ENCODE measurements around the gene PCDHGA2.
"Not testable (repeated sequence)": the region's sequence is repeated elsewhere in the genome, so short reads cannot be mapped to it uniquely, and the experiment has no call there.

Gene PCDHGA2

DNA sequence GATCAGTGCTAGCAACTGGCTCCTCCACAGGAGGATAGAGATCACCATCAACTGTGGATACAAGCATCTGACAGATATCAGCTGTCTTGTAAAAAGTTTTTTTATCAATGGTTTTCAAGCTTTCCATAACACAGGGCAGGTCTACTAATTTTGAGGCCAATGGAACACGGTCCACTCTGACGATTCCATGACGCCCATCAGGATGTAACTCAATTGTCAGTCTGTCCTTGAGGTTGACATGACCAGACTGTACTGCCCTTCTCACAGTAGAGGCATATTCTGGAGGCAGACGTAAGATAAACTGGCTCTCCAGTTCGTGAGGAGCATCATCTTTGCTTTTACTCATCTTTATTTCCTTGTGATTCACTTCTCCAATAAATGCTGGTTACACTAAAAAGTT is 18.9 kb upstream of the PCDHGA2 start:
- TF ChIP-seq YY1 (IDR thresholded peaks at IDR 0.05; ENCODE audit: insufficient read depth, insufficient read length) (no peak), ZNF274 (IDR thresholded peaks at IDR 0.05; ENCODE audit: low read depth, low read length) (no peak), SUZ12 (IDR thresholded peaks at IDR 0.05; ENCODE audit: extremely low read depth, insufficient read depth, insufficient read length) (no peak)
- no peaks in the 10 kb centered on the region for H3K27me3 ChIP-seq (ENCODE audit: insufficient read depth, insufficient read length)
- H3K9me3 ChIP-seq (ENCODE audit: insufficient read depth, low read length) = peaks cover 26% of the 10 kb centered on the region
- H3K9ac ChIP-seq (ENCODE audit: insufficient read length, low read depth) = no peak overlapping the region
- H3K4me1 ChIP-seq (ENCODE audit: insufficient read depth, insufficient read length) = no peaks in the 10 kb centered on the region
- DNase-seq (ENCODE audit: low read depth, low spot score) = no peak
- peaks cover 26% of the 10 kb centered on the region for H3K36me3 ChIP-seq (ENCODE audit: insufficient read depth, insufficient read length, low read length)
- peak overlapping the region; percentile 88 for H3K4me3 ChIP-seq (ENCODE audit: insufficient read length, low read depth)

DNA sequence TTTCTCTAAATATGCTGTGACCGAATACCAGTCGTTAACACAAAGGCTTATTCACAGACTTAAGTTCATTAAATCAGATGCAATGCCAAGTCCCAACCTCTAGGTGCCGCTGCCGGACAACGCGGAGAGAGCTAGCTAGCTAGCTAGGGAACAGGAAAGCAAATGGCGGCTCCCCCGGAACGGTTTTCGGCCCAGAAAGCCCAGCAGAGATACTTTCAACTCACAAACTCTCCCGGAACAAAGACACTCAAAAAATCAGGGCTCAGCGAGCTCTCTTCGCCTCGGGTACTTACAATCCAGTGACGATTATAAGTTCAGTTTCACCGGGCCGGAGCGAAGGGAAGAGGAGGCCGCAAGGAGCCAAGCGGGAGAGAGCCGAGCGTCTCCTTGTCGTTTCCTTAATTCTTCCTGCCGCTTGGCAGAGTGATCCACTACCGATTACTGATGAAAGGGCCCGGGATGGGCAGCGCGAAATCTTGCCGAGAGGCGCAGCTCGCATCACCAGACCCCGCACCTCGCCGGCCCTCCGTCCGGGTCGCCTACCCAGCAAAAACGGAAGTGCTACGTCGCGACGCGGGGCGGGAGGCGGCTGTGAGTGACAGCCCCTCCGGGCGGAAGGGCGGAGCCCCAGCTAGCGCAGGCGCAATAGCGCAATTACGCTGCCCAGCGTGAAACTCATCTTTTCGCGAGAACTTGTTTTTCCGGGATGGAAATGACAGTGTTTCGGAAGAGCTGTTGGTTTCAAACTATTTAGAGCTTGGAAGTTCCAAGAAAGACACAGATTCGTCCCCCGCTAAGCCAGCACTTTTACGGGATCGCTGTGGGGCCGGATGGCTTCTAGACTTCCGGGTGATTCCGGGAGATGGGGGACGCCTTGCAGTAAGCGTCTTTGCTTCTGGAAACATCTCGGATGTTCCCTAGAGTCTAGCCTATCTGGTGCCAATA is 18.1 kb upstream of the PCDHGA2 start, which contains the start of gene TAF7:
Gene TAF7 (minus strand): TSS at position 560 of the 945 bp plus-strand sequence. CDS start 740 bp downstream, outside the sequence.
- Histone ChIP-seq H3K27me3 (ENCODE audit: insufficient read depth, insufficient read length) (no peaks in the 10 kb centered on the region), H3K36me3 (ENCODE audit: insufficient read depth, insufficient read length, low read length) (peaks cover 25% of the 10 kb centered on the region), H3K9ac (ENCODE audit: insufficient read length, low read depth) (peak within 1 kb of the TSS; percentile 72), H3K4me1 (ENCODE audit: insufficient read depth, insufficient read length) (no peaks in the 10 kb centered on the region), H3K4me3 (ENCODE audit: insufficient read length, low read depth) (peak within 1 kb of the TSS; percentile 88), H3K9me3 (ENCODE audit: insufficient read depth, low read length) (peaks cover 26% of the 10 kb centered on the region)
- peak; percentile 88 for DNase-seq (ENCODE audit: low read depth, low spot score)
- TF ChIP-seq YY1 (IDR thresholded peaks at IDR 0.05; ENCODE audit: insufficient read depth, insufficient read length) (peak; percentile 42), SUZ12 (IDR thresholded peaks at IDR 0.05; ENCODE audit: extremely low read depth, insufficient read depth, insufficient read length) (no peak)

DNA sequence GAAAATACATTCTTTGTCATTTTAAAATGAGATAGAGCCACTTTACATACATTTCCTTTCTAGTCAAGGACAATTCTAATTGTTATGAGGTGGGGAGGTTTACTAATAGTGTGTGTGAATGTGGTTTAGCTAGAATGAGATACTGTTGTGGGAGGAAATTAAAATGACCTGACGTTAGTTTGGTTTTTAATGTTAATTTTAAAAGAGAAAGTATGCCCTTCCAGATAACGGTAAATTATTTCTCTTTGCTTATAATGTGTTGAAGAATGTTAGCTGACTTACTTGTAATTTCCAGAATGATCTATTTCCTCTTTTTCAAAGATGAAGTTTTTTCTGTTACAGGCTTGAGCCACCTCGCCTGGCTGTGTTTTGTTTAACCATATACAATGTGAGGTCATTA is 16.3 kb upstream of the PCDHGA2 start:
- TF ChIP-seq YY1 (IDR thresholded peaks at IDR 0.05; ENCODE audit: insufficient read depth, insufficient read length) = no peak
- no peak for TF ChIP-seq SUZ12 (IDR thresholded peaks at IDR 0.05; ENCODE audit: extremely low read depth, insufficient read depth, insufficient read length)
- TF ChIP-seq ZNF274 (IDR thresholded peaks at IDR 0.05; ENCODE audit: low read depth, low read length) = no peak
- H3K9ac ChIP-seq (ENCODE audit: insufficient read length, low read depth) = no peak overlapping the region
- no peak for DNase-seq (ENCODE audit: low read depth, low spot score)
- no peaks in the 10 kb centered on the region for H3K4me1 ChIP-seq (ENCODE audit: insufficient read depth, insufficient read length)
- H3K9me3 ChIP-seq (ENCODE audit: insufficient read depth, low read length) = peaks cover 26% of the 10 kb centered on the region
- no peaks in the 10 kb centered on the region for H3K27me3 ChIP-seq (ENCODE audit: insufficient read depth, insufficient read length)
- H3K4me3 ChIP-seq (ENCODE audit: insufficient read length, low read depth) = no peak overlapping the region
- peaks cover 22% of the 10 kb centered on the region for H3K36me3 ChIP-seq (ENCODE audit: insufficient read depth, insufficient read length, low read length)

DNA sequence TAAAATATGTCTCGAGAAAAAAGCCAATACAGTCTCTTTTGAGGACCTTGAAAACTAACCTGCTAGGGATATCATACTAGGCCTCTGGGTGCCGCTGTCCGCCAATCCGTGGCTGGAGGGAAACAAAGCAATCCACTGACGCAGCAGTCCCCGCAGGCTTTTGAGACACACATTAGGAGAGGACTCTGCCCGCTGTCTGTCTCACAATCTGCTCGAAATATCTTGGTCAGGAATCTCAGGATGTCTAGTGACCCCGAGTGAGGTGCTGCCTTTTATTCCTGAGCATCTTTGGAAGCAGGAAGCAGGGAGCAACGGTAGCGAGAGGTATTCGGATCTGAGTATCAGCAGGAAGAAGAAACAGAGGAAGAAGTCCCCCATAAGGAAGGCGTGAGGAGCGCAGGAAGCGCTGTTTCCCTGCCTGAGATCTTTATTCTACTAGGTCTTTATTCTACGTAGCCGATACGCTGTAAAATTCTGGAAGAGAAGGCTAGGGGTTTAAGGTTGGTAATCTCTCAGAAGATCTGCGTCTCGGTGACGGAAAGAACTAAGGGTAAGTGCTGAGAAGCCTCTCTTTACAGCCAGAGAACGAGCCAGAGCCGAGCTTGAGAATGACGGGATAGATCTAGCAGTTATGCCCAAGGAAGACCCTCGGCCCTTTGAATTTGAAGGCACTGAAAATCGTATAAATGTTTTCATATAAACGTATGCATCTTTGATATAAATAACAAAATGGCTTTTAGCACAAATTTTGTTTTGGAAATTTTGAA is 12.3 kb upstream of the PCDHGA2 start:
- Histone ChIP-seq H3K9ac (ENCODE audit: insufficient read length, low read depth) (no peak overlapping the region), H3K9me3 (ENCODE audit: insufficient read depth, low read length) (no peaks in the 10 kb centered on the region), H3K27me3 (ENCODE audit: insufficient read depth, insufficient read length) (no peaks in the 10 kb centered on the region), H3K36me3 (ENCODE audit: insufficient read depth, insufficient read length, low read length) (no peaks in the 10 kb centered on the region), H3K4me3 (ENCODE audit: insufficient read length, low read depth) (no peak overlapping the region), H3K4me1 (ENCODE audit: insufficient read depth, insufficient read length) (no peaks in the 10 kb centered on the region)
- TF ChIP-seq SUZ12 (IDR thresholded peaks at IDR 0.05; ENCODE audit: extremely low read depth, insufficient read depth, insufficient read length) (no peak), ZNF274 (IDR thresholded peaks at IDR 0.05; ENCODE audit: low read depth, low read length) (no peak), YY1 (IDR thresholded peaks at IDR 0.05; ENCODE audit: insufficient read depth, insufficient read length) (no peak)
- no peak for DNase-seq (ENCODE audit: low read depth, low spot score)

DNA sequence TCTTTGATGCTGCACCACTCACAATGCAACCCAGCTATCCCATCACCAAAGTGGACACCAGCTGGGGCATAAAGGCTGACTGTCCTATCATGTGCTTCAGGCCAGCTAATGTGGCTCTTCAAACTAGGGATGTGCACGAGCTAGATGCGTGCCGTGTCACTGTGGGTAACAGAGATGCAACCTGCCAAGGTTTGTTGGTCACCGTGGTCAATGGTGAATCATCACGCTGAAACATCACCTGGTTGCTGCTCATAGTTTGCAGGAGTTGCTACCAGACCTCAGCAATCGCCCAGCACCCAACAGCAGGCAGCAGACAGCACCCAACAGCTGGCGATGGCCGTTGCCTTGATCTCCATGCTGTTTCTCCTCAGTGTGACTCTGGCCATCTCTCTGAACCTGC is 10.3 kb upstream of the PCDHGA2 start:
- Histone ChIP-seq H3K9me3 (ENCODE audit: insufficient read depth, low read length) (no peaks in the 10 kb centered on the region; the same call in 1 of the 2 replicates), H3K4me3 (ENCODE audit: insufficient read length, low read depth) (no peak overlapping the region), H3K9ac (ENCODE audit: insufficient read length, low read depth) (no peak overlapping the region), H3K27me3 (ENCODE audit: insufficient read depth, insufficient read length) (no peaks in the 10 kb centered on the region), H3K4me1 (ENCODE audit: insufficient read depth, insufficient read length) (no peaks in the 10 kb centered on the region), H3K36me3 (ENCODE audit: insufficient read depth, insufficient read length, low read length) (no peaks in the 10 kb centered on the region)
- TF ChIP-seq SUZ12 (IDR thresholded peaks at IDR 0.05; ENCODE audit: extremely low read depth, insufficient read depth, insufficient read length) (no peak), ZNF274 (IDR thresholded peaks at IDR 0.05; ENCODE audit: low read depth, low read length) (no peak)
- no peak for DNase-seq (ENCODE audit: low read depth, low spot score)

DNA sequence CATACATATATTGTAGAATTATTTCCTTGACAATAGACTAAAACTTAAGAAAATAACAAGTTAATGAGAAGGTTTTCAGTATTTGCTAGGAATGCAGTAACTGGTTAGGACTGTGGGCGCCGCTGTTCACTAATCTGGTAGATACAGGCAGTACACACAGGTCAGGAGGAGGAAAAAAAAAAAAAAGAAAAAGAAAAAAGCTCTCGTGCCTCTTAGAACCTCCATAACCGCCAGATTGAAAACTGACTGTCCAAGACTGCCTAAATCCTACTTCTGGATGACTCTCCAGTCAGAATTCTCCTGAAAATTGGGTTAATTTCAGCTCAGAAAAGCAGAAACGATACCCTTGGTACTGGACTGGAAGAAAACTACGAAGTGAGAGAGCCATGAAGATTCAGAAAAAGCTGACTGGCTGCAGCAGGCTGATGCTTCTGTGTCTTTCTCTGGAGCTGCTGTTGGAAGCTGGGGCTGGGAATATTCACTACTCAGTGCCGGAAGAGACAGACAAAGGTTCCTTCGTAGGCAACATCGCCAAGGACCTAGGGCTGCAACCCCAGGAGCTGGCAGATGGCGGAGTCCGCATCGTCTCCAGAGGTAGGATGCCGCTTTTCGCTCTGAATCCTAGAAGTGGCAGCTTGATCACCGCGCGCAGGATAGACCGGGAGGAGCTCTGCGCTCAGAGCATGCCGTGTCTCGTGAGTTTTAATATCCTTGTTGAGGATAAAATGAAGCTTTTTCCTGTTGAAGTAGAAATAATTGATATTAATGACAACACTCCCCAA is 8.1 kb upstream of the PCDHGA2 start, which contains the start of gene PCDHGA1:
Gene PCDHGA1 (plus strand): TSS at position 216 of the 782 bp plus-strand sequence.
- no peaks in the 10 kb centered on the region; the same call in 1 of the 2 replicates for H3K9me3 ChIP-seq (ENCODE audit: insufficient read depth, low read length)
- no peaks in the 10 kb centered on the region for H3K4me1 ChIP-seq (ENCODE audit: insufficient read depth, insufficient read length)
- H3K9ac ChIP-seq (ENCODE audit: insufficient read length, low read depth) = no peak within 1 kb of the TSS
- no peaks in the 10 kb centered on the region for H3K36me3 ChIP-seq (ENCODE audit: insufficient read depth, insufficient read length, low read length)
- peak; percentile 28 for DNase-seq (ENCODE audit: low read depth, low spot score)
- H3K4me3 ChIP-seq (ENCODE audit: insufficient read length, low read depth) = no peak within 1 kb of the TSS
- no peak for TF ChIP-seq SUZ12 (IDR thresholded peaks at IDR 0.05; ENCODE audit: extremely low read depth, insufficient read depth, insufficient read length)
- TF ChIP-seq YY1 (IDR thresholded peaks at IDR 0.05; ENCODE audit: insufficient read depth, insufficient read length) = no peak
- no peak for TF ChIP-seq ZNF274 (IDR thresholded peaks at IDR 0.05; ENCODE audit: low read depth, low read length)
- no peaks in the 10 kb centered on the region for H3K27me3 ChIP-seq (ENCODE audit: insufficient read depth, insufficient read length)

DNA sequence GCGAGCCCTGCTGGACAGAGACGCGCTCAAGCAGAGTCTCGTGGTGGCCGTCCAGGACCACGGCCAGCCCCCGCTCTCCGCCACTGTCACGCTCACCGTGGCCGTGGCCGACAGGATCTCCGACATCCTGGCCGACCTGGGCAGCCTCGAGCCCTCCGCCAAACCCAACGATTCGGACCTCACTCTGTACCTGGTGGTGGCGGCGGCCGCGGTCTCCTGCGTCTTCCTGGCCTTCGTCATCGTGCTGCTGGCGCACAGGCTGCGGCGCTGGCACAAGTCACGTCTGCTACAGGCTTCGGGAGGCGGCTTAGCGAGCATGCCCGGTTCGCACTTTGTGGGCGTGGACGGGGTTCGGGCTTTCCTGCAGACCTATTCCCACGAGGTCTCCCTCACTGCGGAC is 6.0 kb upstream of the PCDHGA2 start:
- H3K36me3 ChIP-seq (ENCODE audit: insufficient read depth, insufficient read length, low read length); DNase-seq (ENCODE audit: low read depth, low spot score); H3K9me3 ChIP-seq (ENCODE audit: insufficient read depth, low read length); H3K27me3 ChIP-seq (ENCODE audit: insufficient read depth, insufficient read length); H3K9ac ChIP-seq (ENCODE audit: insufficient read length, low read depth); H3K4me3 ChIP-seq (ENCODE audit: insufficient read length, low read depth); H3K4me1 ChIP-seq (ENCODE audit: insufficient read depth, insufficient read length): not testable (repeated sequence)

DNA sequence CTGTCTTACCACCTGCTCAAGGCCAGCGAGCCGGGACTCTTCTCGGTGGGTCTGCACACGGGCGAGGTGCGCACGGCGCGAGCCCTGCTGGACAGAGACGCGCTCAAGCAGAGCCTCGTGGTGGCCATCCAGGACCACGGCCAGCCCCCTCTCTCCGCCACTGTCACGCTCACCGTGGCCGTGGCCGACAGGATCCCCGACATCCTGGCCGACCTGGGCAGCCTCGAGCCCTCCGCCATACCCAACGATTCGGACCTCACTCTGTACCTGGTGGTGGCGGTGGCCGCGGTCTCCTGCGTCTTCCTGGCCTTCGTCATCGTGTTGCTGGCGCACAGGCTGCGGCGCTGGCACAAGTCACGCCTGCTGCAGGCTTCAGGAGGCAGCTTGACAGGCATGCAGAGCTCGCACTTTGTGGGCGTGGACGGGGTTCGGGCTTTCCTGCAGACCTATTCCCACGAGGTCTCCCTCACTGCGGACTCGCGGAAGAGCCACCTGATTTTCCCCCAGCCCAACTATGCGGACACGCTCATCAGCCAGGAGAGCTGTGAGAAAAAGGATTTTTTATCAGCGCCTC is 2.3 kb downstream of the PCDHGA2 start:
- H3K9me3 ChIP-seq (ENCODE audit: insufficient read depth, low read length) = peaks cover 44% of the 10 kb centered on the region
- not testable (repeated sequence) for H3K27me3 ChIP-seq (ENCODE audit: insufficient read depth, insufficient read length); H3K4me1 ChIP-seq (ENCODE audit: insufficient read depth, insufficient read length); DNase-seq (ENCODE audit: low read depth, low spot score); H3K9ac ChIP-seq (ENCODE audit: insufficient read length, low read depth); H3K36me3 ChIP-seq (ENCODE audit: insufficient read depth, insufficient read length, low read length); H3K4me3 ChIP-seq (ENCODE audit: insufficient read length, low read depth)

Measured in NT2/D1 (cell line).